SK-N-MC (cell line): ENCODE results near the gene ATRN.

ENCODE experiments used
- EZH2 ChIP-seq: fragments of 200-600 bp; sonication (generic); IDR thresholded peaks from one replicate; pipeline ENCODE4 v1.6.1; 2017; ENCODE audit warnings: antibody characterized with exemption
- FOXP2 ChIP-seq: optimal IDR thresholded peaks from 2 replicates; pipeline ENCODE3; 2011; ENCODE audit warnings: mild to moderate bottlenecking, moderate library complexity; ENCODE audit not compliant: insufficient read depth; ENCODE audit errors: extremely low read length, control extremely low read depth
- POLR2AphosphoS5 ChIP-seq: IDR thresholded peaks from 2 replicates; pipeline ENCODE4 v1.6.1; 2012; ENCODE audit warnings: mild to moderate bottlenecking, low read depth, low read length, borderline replicate concordance

GRCh38 chr20:3473944-3474343 lies 3.1 kb downstream of the ATRN start:
- TF ChIP-seq EZH2: no peak
- no peak for TF ChIP-seq FOXP2
- TF ChIP-seq POLR2AphosphoS5: no peak
